HG03520 (cell line): ENCODE results near the gene RBM47.

Experiments
- ATAC-seq: cut with Tn5 transposase; IDR thresholded peaks from one replicate; pipeline ENCODE4 v1.9.1; 2021; ENCODE audit warnings: mild to moderate bottlenecking, moderate library complexity; ENCODE audit not compliant: unreplicated experiment

Gene RBM47

DNA sequence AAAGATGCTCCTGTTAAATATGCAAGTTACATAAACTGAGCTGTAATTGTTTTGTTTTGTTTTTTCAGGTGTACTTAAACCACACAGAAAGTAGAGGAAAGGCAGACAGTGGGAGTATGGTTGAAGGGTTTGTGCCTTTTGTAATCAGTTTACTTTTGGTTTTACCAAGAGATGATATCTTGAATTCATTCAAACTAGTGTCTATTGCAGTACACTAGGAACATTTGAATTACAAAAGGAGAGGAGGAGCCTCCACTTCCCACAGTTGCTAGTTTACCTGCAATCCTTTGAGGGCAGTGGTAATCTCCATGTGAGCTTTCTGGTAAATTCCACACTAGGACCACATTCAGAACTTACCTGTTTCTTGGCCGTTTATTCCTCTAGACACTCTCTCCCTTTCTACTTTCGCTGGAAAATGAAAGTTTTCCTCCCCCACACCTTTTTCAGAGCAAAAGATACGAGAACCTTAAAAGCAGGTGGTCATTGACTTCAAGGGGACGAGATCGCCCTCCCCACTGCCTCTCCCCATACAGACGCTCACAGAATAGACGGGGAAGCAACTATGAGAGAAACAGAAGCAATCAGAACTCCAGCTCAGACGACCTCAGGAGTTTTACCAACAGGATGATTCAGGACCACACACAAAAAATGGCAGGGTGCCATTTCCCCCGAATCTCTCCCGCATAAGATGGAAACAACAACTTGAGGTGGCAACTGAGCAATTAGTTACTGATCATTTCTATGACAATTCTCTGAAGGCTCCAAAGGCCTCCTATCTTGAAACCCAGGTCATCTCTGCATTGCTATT lies 3.3 kb downstream of the RBM47 start:
- ATAC-seq = no peak

DNA sequence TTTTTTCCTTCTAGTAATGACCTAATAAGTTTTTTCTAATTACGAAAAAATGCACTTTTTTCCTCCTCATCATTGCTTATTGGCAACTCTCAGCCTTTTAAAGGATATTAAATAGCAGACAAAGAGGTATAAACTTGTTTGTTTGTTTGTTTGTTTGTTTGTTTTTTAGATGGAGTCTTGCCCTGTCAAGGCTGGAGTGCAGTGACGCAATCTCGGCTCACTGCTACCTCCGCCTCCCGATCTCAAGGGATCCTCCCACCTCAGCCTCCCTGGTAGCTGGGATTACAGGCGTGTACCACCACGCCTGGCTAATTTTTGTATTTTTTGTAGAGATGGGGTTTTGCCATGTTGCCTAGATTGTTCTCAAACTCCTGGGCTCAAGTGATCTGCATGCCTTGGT lies 6.0 kb downstream of the RBM47 start:
- no peak for ATAC-seq

DNA sequence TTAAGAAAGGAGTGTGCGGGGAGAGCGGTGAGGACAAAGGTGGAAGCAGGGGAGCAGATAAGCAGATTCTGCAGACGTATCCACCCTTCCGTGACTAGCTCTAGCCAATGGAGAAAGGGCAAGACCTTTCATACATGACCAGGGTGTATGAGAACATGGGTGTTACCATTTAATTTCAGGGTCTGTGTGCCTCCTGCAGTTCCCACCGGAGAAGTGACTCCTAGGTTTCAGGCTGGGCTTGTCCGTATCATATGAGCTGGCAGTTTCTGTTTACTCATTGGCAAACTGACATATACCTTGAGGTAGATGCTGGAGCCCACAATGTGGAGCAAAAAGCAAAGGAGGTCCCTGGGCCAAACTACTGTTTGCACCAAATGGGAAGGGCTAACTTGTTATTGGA lies 6.8 kb downstream of the RBM47 start:
- no peak for ATAC-seq

DNA sequence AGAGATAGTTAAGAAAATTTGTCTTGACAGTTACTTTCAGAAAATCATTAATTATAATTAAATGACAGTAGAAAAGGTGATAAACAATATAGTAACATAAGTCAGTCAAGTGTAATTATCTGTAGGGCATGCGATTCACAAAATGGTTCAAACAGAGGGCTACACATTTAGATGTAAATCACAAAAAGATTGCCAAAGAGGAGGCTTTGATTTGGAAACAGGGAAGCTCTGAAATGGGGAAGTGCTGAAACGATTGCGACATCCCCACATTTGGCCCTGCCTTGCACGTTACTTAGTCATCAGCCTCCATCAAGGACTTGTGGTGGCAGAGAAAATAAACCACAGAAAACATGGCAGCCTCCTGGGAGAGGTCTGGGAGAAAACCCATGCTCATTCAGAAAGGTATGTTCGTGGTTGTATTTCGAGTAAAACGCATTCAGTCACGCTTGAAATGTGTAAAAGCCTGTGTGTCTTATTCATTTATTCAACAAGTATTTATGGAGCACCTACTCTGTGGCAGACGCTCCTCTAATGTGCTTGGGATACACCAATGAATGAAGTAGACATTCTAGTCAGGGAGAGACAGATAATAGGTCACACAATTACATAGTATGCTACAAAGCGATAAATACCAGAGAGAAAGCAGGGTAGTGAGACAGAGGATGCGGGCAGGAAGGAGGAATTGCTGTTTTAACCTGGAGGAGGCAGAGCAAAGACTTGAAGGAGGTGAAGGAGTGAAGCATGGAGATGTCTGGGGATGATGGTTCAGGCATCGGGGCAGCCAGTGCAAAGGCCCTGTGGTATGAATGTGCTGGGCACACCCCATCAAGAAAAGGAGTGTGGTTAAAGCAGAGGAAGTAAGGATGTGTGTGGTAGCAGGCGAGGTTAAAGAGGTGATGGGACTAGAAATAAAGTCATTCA lies 7.8 kb downstream of the RBM47 start:
- ATAC-seq = peak; percentile 45

DNA sequence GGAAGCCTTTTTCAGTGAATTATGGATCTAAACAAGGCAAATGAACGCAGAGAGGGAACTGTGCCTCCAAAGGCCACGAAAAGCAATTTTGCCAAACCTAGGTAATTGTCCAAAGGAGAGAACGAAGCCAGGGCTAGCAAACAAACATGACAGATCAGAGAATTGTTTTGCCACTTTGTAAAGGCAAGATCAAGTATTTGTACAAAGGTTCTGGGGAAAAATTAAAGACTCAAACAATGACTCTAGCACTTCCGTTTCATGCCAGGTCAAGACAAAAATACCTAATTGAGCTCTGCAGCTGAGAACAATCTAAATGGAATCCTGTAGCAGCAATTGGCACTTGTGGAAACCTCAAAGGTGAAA lies 8.5 kb downstream of the RBM47 start:
- no peak for ATAC-seq

DNA sequence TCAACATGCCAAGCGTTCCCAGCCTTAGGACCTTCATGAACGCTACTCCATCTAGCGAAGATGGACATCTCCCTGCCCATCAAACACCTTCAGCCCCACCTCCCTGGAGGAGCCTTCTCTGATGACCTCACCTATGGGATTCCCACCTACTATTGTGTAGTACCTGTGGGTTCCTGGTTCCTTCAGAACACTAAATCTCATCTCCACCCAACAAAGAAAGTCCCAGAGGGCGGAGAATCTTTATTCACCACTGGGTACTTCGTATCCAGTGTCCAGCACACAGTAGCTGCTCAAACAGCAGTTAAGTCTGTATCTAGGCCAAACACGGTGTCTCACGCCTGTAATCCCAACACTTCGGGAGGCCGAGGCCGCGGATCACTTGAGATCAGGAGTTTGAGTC lies 10.1 kb downstream of the RBM47 start:
- no peak for ATAC-seq

DNA sequence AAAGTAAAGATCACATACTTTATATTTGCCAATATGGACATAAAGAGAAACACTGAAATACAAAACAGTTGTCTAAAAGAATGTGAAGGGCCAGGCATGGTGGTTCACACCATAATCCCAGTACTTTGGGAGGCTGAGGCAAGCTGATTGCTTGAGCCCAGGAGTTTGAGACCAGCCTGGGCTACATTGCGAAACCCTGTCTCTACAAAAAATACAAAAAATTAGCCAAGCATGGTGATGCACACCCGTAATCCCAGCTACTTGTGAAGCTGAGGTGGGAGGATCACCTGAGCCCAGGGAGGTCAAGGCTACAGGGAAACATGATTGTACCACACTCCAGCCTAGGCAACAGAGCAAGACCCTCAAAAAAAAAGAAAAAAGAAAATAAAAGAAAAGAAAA lies 11.8 kb downstream of the RBM47 start:
- no peak for ATAC-seq

DNA sequence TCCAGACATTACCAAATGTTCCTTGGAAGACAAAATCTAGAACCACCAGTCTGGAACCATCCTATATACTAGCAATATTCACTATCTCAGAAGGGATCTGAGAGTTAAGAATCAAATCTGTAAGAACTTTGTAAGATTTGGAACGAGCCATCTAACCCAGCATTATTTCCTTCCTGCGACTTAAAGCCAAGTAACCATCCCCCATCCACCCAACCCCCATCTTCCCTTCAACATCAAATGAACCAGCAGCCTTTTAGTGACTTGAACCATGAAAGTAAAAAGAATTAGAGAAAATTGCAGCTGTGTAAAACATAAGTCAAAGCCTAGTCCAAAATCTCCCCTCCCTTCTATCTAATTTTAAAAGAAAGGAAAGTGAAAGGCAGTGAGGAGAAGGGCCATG lies 15.6 kb downstream of the RBM47 start:
- ATAC-seq = no peak

DNA sequence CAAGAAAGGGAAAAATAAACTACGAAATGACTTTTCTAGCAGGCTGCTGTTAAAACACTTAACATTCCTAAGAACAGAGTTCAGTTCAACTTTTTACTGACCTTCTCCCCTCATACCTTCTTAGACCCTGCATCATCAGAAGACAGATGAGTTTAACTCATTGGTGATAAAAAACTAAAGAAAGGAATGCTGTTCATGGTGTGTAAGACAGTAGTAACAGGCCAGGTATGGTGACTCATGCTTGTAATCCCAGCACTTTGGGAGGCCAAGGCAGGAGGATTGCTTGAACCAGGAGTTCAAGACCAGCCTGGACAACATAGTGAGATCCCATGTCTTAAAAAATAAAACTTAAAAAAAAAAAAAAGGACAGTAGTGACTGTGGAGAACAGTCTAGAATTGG lies 16.2 kb downstream of the RBM47 start:
- no peak for ATAC-seq

DNA sequence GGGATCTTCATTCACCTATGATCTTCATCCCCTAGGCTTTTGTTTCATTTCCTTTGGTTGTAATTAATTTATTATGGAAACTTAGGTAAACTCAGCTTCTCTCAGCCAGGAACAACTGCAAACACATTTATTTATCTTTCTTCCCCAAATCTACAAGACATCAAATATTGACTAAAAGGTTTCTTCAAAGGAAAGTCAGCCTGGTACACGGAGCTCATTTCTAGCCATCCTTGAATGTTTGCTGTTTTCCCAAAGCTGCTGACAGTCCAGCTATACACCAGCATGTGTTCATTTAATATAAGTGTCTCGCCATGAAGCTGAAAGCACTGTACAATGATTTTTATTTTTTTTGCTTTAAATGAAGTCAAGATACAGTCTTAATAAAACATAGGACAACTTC lies 16.8 kb downstream of the RBM47 start:
- no peak for ATAC-seq

DNA sequence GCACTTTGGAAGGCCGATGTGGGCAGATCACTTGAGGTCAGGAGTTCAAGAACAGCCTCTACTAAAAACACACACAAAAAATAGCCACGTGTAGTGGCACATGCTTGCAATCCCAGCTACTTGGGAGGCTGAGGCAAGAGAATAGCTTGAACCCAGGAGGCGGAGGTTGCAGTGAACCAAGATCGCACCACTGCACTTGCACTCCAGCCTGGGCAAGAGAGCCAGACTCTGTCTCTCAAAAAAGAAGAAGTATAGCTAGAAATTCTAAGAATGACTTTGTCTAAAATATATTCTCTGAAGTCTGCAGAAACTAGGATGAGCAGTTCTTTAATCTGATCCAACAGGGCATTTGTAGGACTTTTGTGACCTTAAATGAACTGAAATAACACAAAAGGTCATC lies 17.4 kb downstream of the RBM47 start:
- ATAC-seq = no peak

DNA sequence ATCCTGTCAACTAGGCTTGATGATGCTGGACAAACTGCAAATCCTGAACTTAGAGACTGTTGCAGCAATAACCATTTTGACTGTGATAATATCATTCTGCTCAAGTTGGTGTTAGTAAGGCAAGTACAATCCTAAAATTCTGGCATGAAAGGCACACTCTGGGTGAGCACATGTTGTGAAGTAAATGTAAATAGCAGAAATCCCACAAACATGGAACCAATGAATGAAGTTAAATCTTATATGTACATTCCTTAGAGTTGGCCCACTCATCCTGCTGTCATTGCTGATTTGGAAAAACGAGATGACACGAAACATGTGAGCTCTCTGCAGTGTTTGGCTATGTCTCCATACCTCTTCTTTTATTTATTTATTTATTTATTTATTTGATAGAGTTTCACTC lies 21.0 kb downstream of the RBM47 start:
- ATAC-seq = no peak

DNA sequence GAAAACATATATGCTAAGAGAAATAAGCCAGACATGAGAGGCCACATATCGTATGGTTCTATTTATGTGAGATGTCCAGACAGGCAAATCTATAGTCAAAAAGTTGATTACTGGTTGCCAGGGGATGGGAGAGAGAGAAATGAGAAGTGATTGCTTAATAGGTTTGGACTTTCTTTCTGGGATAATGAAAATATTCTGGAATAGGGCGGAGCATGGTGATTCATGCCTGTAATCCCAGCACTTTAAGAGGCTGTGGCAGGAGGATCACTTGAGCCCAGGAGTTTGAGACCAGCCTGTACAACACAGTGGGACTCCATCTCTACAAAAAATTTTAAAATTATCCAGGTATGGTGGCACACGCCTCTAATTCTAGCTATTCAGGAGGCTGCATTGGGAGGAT lies 22.4 kb downstream of the RBM47 start:
- no peak for ATAC-seq

DNA sequence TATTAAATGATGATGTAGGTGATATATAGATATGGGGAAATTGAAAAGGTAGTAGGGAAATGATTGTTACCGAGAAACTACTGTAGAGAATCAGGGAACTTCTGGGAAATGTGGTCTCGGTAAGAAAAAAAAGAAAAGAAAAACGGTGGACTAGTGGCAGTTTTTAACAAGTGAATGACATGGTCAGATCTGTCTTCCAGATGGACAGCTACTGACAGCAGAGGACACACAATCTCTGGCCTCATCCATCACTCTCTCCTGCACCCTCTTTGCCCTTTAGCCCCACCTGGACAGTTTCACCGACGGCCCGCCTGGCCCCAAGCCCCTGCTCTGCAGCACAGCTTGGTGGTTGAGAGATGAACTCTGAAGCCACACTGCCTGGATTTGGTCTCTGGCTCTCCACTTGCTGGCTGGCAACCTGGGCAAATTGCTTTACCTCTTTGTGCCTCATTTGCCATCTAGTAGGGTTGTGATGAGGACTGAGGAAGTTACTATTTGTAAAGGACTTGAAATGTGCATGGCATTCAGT lies 23.4 kb downstream of the RBM47 start:
- ATAC-seq = no peak

DNA sequence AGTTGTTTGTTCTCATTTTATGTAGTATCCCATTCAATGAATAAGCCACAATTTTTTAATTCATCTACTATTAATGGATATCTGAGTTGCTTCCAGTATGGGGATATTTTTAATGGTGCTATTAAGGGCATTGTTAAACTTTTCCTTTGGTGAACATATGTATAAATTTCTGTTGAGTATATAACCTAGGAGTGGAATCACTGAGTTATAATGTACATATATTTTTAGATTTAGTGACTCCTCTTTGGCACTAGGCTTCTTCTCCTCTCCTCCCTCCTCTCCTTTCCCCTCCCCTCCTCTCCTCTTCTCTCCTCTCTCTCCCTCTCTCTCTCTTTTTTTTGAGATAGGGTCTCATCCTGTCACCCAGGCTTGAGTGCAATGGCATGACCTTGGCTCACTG lies 26.4 kb downstream of the RBM47 start:
- ATAC-seq = no peak

DNA sequence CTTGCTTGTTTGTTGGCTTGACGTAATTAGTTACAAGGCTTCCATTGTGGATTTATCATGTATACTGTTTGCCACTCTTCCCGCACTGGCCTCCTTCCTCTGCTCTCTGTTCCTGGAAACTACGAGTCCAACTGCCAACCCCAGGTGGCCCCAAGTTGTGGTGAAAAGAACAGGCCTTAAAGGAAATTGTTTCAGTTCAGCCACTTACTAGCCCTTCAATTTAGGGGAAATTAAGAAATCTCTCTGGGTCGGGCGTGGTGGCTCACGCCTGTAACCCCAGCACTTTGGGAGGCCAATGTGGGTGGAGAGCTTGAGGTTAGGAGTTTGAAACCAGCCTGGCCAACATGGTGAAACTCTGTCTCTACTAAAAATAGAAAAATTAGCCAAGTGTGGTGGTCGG lies 28.0 kb downstream of the RBM47 start:
- no peak for ATAC-seq

DNA sequence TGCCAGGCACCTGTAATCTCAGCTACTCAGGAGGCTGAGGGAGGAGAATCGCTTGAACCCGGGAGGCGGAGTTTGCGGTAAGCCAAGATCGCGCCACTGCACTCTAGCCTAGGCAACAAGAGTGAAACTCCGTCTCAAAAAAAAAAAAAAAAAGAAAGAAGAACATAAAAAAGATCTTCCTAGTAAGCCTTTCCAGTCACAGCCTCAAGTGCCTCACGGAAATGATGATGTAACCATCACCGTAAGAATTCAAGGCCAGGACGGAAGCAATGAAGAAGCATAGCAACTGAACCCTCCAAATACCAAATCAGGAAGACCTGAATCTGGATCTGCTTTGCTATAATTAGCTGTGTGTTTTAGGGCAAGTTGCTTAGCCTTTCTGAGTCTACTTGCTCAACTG lies 28.8 kb downstream of the RBM47 start:
- no peak for ATAC-seq

DNA sequence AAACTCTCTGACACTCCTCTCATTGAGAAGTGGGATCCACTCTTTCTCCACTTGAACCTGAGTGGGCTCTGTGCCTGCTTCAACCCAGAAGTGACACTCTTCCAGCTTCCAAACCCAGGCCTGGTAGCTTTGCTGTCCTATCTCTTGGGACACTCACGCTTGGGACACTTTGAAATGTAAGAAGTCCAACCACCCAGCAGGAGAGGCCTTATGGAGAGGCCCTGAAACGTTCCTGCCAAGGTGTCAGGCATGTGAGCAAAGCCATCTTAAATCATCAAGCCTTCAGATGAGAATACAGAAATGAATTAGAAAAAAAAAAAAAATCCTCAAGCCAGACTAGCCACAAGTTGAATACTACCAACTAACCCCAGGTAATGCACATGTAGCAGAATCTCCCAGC lies 30.2 kb downstream of the RBM47 start:
- ATAC-seq = no peak

DNA sequence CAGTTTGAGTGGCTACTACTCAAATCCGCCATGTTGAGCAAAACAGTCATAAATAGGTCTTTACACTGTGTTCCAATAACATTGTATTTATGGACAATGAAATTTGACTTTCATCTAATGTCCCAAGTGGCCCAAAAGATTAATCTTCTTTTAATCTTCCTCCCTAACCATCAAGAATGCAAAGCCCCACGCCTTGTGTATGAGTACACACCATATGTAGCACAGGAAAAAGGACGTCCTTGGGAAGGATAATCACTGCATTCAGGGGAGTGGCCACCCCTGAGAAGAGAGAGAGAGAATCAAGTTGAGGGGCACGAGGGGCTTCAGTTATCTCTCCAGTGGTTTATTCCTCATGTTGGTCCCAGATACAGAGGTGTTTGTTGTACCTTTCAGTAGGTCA lies 33.1 kb downstream of the RBM47 start:
- ATAC-seq = no peak

DNA sequence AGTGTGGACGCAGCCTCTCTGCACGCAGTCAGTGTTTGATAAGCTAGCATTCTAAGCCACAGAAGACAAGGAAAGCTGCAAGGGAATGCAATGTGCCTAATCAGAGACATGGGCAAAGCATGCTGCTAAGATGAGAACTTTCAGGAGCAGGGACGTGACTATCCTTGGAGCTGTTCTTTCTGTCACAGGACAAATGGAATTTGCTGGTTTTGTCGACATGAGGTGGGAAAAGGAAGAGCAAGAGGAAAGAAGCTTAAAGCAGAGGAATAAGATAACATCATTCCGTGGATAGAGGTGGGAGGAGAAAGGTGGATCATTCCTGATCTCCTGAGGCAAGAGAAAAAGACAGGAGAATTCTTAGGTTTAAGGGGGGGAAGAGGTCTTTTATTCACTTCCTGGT lies 33.7 kb downstream of the RBM47 start:
- no peak for ATAC-seq

DNA sequence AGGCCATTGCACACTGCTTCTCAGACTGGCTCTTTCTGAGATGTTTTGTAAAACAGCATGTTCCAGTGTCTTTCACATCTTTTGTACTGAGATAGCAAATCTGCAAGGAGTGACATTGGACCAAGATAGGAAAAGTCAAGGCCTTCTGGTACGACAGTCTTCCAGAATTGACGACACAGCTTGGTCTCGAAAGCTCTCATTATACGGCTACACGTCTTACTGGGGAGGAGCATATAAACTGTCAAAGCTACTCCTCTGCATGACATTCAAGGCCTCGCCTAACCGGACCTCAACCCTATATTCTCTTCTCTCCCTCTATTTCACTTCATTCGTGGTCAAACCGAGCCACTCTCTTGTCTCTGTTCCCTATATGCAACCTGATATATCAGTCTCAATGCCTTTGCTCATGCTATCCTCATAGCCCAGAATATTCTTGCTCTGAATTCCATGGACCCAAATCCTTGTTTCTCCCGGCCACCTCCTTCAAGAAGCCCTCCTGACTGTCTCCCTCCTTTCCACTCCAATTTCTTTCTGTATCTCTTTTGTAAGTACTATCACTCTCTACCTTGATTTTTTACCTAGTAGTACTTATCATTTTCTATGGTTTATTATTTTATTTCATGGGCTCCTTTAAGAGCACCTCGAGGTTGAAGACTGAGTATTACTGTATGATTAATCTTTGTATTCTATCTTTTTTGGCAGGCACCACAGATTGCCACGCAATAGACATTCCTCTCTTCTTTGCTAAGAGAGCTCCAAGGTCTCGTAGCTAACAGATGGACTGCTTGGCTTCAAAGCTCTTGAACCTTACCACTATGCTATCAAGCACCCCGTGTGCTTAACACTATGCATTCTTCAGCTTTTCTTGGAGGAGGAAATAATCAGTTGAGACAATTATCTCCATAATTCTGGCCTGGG lies 35.1 kb downstream of the RBM47 start:
- ATAC-seq = no peak
